Activated CD8-positive, alpha-beta memory T cell treated with anti-CD3 and anti-CD28 coated beads, Interleukin-2, amount 50 U/mL, for 4 hours (primary cell): Measurements from ENCODE around the gene CUTA.

Experiments
- DNase-seq: peaks from one replicate; pipeline ENCODE4 v3.0.0-alpha.2; 2020

Gene CUTA

DNA sequence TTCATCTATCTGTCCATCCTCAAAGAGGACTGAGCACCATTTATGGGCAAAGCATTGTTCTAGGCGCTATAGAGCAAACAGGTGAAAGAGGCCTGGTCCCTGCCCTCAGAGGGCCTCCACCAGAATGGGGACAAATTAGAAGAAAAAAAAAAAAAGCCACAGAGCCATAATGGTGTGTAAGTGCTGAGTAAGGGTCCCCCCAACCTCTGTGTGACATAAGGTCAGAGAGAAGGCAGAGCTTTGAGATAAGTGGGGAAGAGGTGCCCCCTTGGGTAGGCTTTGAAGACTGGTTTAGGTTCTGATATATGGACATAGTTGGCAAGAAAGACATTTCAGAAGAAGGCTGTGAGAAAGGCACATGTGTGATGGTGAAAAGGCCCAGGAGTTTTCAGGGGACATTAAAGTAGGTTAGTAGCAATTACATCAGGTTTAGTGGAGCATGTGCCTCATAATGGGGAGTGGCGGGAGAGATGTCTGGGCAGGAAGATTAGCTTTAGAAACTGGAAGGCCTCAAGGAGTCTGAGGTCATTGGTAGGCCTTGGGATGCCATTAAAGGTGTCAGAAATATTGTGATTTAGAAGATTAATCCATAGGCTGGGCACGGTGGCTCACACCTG is 21.2 kb upstream of the CUTA start:
- no peak for DNase-seq

DNA sequence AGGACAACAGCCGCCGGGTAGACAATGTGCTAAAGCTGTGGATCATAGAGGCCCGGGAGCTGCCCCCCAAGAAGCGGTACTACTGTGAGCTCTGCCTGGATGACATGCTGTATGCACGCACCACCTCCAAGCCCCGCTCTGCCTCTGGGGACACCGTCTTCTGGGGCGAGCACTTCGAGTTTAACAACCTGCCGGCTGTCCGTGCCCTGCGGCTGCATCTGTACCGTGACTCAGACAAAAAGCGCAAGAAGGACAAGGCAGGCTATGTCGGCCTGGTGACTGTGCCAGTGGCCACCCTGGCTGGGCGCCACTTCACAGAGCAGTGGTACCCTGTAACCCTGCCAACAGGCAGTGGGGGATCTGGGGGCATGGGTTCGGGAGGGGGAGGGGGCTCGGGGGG is 19.8 kb upstream of the CUTA start:
- no peak for DNase-seq

- no peak for DNase-seq
Measured at GRCh38 chr6:33434961-33435360, 17.1 kb upstream of the CUTA start.

DNA sequence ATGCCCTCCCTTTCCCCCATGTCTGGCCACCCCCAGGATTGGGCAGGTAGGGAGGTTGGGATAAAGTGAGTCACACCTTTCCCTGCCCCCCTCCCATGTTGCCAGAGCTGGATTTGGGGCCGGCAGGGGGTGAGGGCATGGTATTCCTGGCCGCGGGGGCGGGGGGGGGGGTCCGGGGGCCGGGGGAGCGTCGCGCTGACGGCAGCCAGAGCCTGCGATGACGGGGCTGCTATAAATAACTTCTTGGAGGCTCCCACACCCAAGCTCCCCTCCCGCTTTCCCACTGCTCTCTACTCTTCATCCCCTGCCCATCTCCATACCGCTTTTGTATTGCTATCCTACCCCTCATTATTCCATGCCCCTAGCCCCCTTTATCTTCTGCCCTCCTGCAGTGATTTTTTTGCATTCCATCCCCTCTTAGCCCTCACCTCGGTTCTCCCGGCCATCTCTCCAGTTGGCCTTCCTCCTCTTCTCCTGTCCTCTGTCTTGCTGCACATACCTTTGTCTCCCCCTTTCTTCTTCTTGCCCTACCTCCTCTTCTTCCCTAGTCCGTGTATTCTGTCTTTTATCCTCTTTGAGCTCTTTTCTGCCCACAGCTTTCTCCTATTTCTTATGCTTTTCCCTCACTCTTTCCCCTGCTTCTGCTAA is 15.8 kb upstream of the CUTA start:
- no peak for DNase-seq

DNA sequence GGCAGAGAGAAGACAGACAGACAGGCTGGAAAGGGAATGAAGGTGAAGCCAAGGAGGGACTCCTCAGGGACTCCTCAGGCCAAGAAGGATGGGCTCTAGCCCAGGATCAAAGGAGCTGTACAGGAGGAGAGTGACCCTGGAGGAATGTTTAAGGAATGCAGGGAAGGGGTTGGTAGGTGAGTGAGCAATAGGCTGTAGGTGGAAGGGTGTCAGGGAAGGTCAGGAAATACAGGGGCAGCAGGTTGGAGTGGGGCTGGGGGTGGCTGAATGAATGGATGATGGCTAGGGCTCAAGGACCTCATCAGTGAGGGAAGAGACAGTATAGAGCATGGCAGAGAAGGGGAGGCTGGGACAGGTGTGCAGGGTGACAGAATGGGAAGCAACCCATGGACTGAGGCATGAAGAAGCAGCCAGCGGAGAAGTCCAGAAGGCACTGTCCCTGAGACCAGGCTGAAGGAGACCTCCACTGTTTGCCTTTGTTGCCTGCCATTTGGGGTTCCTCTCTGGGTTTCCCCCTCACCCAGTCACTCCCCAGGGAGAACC is 15.2 kb upstream of the CUTA start:
- DNase-seq, result no peak

DNA sequence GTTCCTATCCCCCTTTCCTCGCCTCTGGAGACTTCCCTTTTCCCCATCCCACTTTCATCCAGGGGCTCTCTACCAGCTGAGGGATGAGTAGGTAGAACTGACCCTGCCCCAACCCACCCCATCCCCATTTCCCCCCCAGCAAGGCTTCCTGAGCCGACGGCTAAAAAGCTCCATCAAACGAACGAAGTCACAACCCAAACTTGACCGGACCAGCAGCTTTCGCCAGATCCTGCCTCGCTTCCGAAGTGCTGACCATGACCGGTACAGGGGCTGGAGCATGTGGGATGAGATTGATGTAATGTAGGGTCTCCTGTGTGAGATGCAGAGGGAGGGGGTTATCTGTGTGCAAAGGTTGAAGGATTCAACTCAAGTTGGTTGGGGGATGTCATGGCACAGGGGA is 14.6 kb upstream of the CUTA start:
- DNase-seq, result no peak

GRCh38 chr6:33431880-33432541 is 14.1 kb upstream of the CUTA start:
- DNase-seq, result no peak

- DNase-seq, result peak; percentile 81
Measured at GRCh38 chr6:33430991-33431879, 13.3 kb upstream of the CUTA start.

DNA sequence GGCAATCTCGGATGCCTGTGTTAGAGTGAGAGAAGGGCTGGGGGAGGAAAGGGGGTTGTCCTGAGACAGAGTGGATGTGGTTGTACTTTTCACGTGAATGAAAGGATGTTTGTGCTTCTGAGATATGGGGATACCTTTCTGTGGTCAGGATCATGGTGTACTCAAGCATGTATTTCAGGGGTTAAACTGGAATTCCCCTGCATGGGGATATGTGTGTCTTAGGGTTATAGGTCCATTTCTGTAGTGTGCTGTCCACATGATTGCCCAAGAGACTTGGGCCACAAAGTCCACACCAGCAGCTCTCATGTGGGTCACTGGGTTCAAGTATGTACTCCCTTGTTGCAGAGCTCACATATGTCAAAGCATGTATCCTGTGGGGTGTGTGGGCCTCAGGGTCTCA is 12.4 kb upstream of the CUTA start:
- no peak for DNase-seq

- DNase-seq, result no peak
Measured at GRCh38 chr6:33429750-33430052, 11.8 kb upstream of the CUTA start.

DNA sequence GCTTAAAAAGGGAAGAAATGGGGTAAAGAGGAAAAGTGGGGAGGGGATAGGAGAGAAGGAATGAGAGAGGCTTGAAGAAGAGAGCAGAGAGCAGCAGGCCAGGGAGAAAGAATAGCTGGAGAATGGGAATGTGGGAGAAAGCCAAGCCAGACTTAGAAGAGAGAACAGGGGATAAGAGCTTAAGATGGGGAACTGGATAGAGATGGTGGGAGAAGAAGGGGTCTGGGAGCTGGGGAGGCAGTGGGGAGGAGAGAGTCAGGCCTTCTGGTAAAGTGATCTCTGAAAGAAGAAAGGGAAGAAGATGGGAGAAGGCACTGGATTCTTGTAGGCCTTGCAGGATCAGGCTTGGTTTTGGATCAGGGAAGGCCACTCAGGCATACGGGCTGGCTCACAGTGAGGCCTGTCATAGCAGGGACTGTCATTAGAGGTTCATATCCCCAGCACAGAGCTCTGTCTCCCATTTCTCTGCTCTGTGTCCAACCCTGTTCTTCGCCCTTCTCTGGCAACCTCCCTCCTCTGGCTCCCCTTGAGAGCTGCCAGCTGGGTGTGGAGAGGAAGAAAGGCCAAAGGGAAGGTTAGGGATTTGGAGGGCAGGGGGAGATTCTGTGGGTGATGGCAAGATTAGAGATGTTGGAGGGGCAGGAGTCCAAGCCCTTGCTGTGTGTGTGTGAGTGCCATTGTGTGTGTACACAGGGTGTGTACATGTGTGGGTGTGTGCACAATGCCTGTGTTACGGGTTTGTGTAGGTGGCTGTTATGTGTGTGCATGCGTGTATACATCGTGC is 11.3 kb upstream of the CUTA start:
- DNase-seq, result no peak

GRCh38 chr6:33428224-33428965 is 10.5 kb upstream of the CUTA start:
- no peak for DNase-seq

DNA sequence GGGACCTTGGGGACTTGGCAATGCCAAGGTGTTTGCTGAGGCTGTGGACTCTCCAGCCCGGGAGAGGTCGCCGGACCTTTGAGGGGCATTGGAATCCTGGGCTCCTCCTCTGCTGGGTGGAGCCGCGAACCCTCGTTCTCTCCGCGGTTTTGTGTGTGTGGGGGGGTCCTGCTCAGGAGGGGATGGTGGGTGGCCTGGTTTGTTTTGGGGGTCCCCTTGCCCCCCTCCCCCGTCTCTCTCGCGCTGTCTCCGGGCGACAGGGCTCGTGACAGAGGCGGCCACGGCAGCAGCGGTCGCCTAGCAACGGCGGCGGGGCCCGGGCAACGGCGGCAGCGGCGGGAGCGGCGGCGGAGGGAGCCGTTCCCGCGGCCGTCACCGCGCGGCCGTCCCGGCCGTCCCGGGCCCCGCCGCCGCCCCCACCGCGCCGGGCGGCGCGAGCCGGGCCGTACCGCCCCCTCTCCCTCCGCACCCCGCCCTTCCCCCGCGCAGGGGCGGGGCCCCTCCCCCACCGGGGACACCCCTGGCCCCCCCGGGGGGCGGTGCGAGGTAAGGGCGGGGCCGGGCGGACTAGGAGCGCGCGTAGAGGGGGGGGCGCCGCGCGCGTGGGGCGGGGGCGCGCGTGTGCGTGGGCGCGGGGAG is 9.8 kb upstream of the CUTA start:
- DNase-seq, result peak; percentile 70

DNA sequence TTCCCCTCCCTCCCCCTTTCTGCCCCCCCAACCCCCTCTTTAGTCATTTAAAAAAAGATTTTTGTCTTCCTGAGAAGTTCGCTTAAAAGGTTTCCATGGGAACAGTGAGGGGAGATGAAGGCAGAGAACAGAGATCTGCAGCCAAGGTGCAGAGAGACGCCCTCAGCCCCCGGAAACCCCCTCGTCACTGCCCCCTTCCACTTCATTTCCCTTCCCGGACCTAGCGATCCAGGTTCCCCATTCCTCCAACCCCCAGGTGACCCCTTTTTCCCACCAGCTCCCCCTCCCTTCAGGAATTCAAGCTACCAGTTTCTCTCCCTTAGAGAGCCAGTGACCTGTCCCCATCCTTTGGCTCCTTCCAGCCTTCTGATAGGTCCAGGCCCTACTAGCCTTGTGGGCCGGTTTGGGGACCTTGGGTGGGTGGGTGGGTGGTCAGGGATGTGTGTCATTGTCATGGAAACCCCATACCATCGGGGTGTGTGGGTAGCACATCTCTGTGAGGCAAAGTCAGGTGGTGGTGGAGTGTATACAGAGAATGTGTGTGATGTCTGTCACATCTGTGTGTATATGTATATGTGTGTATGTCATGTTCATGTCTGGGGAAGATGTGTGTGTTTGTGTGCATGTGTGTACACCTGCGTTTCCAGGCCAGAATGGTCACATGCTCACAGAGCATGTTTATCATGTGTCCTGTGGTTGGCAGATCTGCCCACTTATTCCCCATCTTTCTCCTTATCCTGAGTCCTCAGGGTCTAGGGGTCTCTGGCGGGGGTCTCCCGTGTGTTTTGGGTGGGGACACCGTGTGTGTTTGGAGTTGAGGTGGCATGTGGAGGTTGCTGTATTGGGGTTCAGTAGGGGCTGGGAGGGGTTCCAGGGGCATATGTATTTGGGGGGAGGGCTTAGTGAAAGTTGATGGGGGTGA is 8.9 kb upstream of the CUTA start:
- DNase-seq, result no peak

GRCh38 chr6:33425668-33426577 is 8.0 kb upstream of the CUTA start:
- peak; percentile 83 for DNase-seq

DNA sequence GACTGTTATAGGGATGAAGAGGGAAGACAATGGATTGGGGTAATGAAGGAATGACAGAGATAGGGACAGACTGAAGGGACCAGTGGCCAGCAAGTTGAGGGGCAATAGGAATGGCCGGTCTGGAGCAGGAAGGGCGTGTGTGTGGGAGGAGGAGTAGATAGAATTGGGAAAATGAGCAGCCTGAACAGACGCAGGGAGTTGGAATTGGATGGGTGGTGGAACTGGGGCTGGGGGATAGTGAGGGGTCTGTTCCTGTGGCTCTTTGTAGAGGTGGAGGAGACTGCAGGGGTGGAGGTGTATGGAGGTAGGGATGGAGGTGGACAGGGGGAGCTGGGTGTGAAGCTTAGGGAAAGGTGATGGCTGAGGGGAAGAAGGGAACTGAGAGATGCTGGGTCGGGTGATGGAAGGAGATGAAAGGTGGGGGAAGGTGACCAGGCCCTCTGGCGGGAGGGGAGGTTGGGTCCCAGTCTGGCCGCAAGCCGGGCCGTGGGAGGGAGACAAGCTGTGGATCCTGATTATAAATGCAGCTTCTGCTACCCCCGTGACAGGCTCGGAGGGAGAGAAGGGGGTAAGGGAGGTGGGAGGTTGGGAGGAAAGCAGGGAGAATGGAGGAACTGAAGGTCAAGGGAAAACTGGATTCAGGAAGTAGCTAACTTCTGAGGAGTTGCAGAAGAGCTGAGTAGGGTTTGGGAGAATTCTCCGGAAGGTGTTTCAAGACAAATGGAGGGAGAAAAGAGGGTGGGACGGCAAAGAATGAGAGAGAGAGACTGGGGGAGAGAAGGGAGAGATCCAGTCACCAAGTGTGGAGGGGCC is 7.2 kb upstream of the CUTA start:
- DNase-seq, result no peak

- DNase-seq, result no peak
Measured at GRCh38 chr6:33423777-33424176, 5.9 kb upstream of the CUTA start.

GRCh38 chr6:33421344-33421643 is 3.4 kb upstream of the CUTA start:
- DNase-seq, result no peak
